ENCODE measurements around the gene ARHGEF17.

GRCh38 chr11:73294604-73295003 is 13.5 kb upstream of the ARHGEF17 start:
- TF ChIP-seq POLR2AphosphoS5 (IDR thresholded peaks at IDR 0.05; ENCODE audit: low read depth, low read length) (no peak), TAF1 (IDR thresholded peaks at IDR 0.05; ENCODE audit: borderline replicate concordance, insufficient read depth, low read length) (no peak), FOXP2 (optimal IDR thresholded peaks at IDR 0.05; ENCODE audit: borderline replicate concordance, extremely low read depth, extremely low read length, insufficient read depth) (no peak)
